HG02885 (cell line): ENCODE results near the gene CFAP91.
A peak's percentile ranks its signal among the peaks of the same experiment; 100 is the strongest.

Source experiments
- ATAC-seq: cut with Tn5 transposase; IDR thresholded peaks from one replicate; pipeline ENCODE4 v1.9.1; 2021; ENCODE audit warnings: mild to moderate bottlenecking; ENCODE audit not compliant: unreplicated experiment, poor library complexity

CFAP91 gene

DNA sequence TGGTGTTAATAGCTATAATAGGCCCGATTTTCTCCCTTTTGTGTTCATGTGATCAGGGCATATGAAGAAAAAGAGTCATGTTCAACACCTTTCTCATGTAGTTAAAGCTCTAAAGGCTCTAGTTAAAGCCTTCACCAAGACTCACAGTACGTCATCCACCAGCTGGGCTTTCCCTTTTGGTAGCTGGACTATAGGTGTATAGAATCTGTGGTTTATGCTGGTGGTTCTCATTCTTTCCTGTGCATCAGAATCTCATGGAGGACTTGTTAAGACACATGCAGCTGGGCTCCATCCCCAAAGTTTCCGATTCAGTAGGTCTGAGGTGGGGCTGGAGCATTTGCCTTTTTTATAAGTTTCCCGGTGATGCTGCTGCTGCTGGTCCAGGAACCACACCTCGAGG, 31.0 kb downstream of the CFAP91 start:
- no peak for ATAC-seq

DNA sequence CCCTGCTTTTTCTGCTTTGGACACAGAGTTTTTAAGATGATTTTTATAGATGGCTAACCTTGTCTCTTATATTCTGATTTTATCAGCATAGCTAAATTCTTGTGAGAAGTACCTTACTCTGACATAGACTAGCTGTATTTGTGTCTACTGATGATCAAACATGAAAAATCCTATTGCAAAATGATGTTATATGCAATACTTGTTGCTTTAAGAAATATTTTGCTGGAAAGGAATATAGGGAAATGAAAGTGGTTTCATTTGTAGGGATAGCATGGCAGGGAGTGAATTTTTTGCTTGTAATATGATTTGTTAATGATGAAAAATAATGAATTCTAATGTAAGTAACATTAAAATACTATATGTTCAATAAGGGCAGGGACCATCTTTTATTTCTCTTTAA, 35.9 kb downstream of the CFAP91 start:
- no peak for ATAC-seq

DNA sequence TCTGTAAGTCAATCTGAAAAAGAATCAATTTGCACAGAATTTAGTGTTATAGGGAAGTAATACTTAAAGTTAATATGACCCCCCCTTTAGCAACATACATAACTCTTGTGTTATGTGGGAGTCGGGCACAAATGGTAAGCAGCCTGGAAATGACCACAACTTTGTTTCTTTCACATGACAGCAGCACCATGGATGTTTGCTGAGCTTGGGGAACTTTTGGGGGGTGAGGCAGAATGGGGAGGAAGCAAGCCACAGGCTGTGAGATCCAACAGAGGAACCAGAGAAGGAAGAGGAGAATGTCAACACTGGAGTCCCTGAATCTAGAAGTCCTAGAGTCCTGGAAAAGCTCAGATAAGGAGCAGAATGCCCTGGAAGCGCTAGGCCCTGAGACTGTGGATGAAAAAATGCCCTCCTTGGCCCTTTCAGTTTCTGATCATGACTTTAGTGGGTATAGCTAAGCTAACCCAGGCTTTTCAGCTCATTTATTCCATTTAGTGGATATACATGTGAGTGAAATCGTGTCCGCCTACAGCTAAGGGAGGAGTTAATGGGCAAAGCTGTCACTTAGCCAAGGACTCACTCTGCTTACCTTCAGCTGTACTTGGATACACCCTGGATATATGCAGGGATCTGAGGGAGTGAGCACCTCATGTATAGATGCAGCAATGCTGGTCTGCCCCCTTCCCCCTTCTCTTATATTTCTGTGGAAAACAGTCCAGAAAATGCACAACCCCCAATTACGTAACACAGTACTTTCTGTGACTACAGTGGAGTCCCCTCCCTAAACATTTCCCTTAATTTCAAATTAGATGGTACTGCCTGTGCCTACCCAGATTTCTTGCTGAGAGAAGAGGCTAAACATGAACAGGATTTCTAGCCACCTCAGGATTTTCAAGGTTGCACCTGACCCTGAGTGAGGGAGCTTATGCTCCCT, 39.1 kb downstream of the CFAP91 start:
- ATAC-seq = no peak

DNA sequence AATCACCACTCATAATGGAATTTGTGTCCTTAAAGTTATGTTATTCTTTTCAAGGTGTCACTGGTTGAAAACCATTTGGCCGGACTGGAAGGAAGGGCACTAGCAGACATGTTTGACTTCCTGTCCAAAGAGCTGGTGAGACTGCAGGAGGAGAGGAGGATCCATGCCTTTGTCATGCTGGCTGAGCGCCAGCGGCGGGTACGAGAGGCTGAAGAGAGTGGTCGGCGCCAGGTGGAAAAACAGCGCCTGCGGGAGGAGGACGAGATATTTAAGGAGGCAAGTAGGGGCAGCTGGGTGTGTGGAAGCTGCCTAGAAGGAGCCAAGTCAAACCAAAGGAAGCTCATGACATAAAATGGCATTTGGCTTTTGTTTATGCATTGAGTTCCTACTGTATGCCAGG, 41.1 kb downstream of the CFAP91 start:
- ATAC-seq = no peak

DNA sequence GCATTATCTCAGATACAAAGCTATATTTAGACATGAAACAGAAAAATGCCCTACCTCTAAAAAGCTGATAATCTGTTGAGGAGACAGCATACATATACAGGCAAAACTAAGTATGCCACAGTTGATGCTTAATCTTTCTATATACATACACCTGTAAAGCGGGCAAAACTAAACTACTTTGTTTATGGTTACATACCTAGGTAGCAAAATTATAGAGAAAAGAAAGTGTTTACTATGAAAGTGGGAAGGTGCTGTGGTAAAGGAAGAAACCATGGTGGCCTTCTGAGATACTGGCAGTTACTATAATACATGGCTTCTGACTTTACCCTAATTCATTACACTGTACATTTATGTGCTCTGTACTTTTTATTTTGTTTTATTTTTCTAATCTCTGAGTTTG, 43.1 kb downstream of the CFAP91 start:
- peak; percentile 55 for ATAC-seq

DNA sequence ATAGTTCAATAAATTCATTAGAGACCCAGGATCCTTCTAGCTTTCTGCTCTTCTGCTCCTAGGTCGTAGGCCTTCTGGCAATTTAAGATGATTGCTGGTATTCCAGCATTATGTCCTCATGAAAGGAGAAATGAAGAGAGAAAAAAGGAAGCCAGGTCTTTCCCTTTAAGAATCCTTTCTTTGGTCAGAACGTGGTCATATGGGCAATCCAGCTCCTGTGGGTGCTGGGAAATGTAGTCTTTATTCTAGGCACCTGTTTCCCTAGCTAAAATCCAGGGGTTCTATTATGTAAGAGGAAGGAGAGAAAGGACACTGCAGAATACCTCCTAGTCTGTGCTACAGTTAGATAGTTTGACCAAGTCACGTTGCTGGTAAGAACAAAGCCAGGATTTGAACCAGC, 43.6 kb downstream of the CFAP91 start:
- ATAC-seq = no peak

DNA sequence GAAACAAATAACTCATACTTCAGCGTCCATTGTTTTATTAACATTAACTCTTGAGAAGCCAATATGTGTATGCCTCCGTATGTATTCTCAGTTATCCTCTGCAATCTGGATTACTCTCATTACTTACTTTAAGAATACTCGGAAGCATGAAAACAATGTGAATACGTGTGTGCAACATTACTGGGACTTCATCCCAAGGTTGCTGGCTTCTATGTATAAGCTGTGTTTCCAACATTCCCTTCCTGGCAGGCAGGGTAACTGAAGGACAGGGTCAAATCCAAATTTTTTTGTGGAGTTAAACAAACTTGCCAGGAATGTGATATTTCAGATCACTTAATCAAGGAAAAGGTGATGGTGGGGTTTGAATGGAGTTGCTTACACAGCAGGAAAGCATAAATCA, 44.5 kb downstream of the CFAP91 start:
- no peak for ATAC-seq

DNA sequence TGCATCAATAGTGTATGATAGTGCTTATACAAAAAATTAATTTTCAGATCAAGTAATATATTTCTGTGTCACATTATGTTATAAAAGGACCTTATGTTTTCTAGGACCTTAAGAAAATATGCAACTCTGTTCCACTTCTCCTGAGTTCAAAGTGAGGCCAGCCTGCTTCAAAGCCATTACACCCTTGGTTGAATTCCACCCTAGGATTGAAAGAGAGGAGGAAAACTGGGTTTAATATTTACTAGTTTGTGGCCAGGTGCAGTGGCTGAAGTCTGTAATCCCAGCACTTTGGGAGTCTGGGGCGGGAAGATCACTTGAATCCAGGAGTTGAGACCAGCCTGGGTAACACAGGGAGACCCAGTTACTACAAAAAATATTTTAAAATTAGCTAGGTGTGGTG, 46.2 kb downstream of the CFAP91 start:
- no peak for ATAC-seq

DNA sequence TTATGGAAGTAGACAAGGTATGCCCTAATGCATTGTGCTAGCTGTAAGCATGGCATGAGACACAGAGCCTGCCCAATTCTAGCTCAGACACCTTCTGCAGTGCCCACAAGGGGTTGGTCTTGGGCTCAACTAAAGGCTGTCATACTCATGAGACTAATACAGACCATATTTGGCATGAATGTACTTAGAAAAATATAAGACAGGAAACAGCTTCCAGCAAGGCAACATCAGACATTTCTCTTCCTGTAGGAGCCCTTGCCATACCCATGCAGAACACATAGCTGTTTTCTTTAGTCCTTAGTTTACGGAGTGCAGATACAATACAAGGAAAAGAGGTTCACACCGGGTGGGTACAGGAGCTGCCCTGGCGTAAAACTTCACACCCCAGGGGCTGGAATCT, 48.6 kb downstream of the CFAP91 start:
- ATAC-seq = no peak
